ENCODE results near the gene BANF1. TPM values are rescaled to one million over a fixed set of nuclear protein-coding genes. Genes with fewer than 3 reads are reported as not detected.
"Not testable (repeated sequence)": the region's sequence is repeated elsewhere in the genome, so short reads cannot be mapped to it uniquely, and the experiment has no call there.

The BANF1 gene
- total RNA-seq, 5 donors from 2014 or later (not counting 1 experiment from before 2014, with no cell fraction given) = 70.9 to 101 (median 82.6) TPM

DNA sequence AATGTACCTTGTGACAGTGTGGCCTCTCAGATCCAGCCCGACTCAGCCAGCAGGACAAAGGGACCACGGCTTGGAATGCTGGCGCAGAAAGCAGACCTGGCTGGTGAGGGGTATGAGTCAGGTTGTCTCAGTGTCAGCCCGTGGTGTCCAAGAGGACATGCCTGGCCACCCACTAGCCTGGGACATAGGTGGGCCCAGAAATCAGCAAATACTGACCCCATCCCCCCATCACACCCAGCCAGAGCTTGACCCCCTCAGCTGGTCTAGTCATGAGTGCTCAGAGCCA is 4.5 kb downstream of the BANF1 start:
- Mint-ChIP-seq H3K9me3 (no peaks in the 10 kb centered on the region), H3K27me3 (peaks cover 0 to 9% of the 10 kb centered on the region in 2 donors), H3K36me3 (peaks cover 10% of the 10 kb centered on the region), H3K4me1 (peaks cover 8 to 24% (median 21%) of the 10 kb centered on the region in 3 donors), H3K4me3 (no peak overlapping the region), H3K27ac (peak overlapping the region in 1 of 2 donors; percentile 16)
- ChIA-PET CTCF (no interaction called here), POLR2A (no interaction called here)
- Histone ChIP-seq H3K27ac (ENCODE audit: low read length) (no peak overlapping the region), H3K4me3 (ENCODE audit: control insufficient read depth in 1 of 2, extremely low read depth in 1 of 2, low read length in 1 of 2) (no peak overlapping the region), H3K4me1 (ENCODE audit: control insufficient read depth in 1 of 2, extremely low read depth in 1 of 2, insufficient read depth in 2 of 2, low read length in 2 of 2) (peaks cover 0 to 15% of the 10 kb centered on the region in 2 experiments), H3K27me3 (replicated peaks in 1 of 2; ENCODE audit: control insufficient read depth in 2 of 2, extremely low read depth in 1 of 2, insufficient read depth in 2 of 2, low read length in 1 of 2) (peaks cover 2 to 12% of the 10 kb centered on the region in 2 experiments), H3K36me3 (ENCODE audit: control insufficient read depth in 2 of 2, extremely low read depth in 1 of 2, insufficient read depth in 1 of 2, low read length in 1 of 2) (peaks cover 7 to 17% of the 10 kb centered on the region in 2 donors), H3K9me3 (no peaks in the 10 kb centered on the region)
- WGBS (ENCODE audit: insufficient coverage) = 100% methylated on average over 2 of the region's 4 CpGs
- DNase-seq (no peak), ATAC-seq (replicated peaks in 1 of 4) (no peak)

GRCh38 chr11:66007201-66007634 is 4.9 kb downstream of the BANF1 start:
- Mint-ChIP-seq H3K27me3 (peaks cover 0 to 9% of the 10 kb centered on the region in 2 donors), H3K27ac (no peak overlapping the region), H3K9me3 (no peaks in the 10 kb centered on the region), H3K4me1 (peaks cover 4 to 20% (median 17%) of the 10 kb centered on the region in 3 donors), H3K4me3 (no peak overlapping the region), H3K36me3 (peaks cover 6% of the 10 kb centered on the region)
- ChIA-PET CTCF (no interaction called here), POLR2A (no interaction called here)
- ATAC-seq (replicated peaks in 1 of 4) (no peak), DNase-seq (no peak)
- Histone ChIP-seq H3K4me3 (ENCODE audit: control insufficient read depth in 1 of 2, extremely low read depth in 1 of 2, low read length in 1 of 2) (no peak overlapping the region), H3K27me3 (replicated peaks in 1 of 2; ENCODE audit: control insufficient read depth in 2 of 2, extremely low read depth in 1 of 2, insufficient read depth in 2 of 2, low read length in 1 of 2) (peaks cover 2 to 15% of the 10 kb centered on the region in 2 experiments), H3K4me1 (ENCODE audit: control insufficient read depth in 1 of 2, extremely low read depth in 1 of 2, insufficient read depth in 2 of 2, low read length in 2 of 2) (peaks cover 0 to 19% of the 10 kb centered on the region in 2 experiments), H3K9me3 (no peaks in the 10 kb centered on the region), H3K36me3 (ENCODE audit: control insufficient read depth in 2 of 2, extremely low read depth in 1 of 2, insufficient read depth in 1 of 2, low read length in 1 of 2) (peaks cover 7 to 17% of the 10 kb centered on the region in 2 donors), H3K27ac (ENCODE audit: low read length) (no peak overlapping the region)
- WGBS (ENCODE audit: insufficient coverage) = 31% methylated on average over 3 of the region's 5 CpGs

- H3K4me1 ChIP-seq (ENCODE audit: control insufficient read depth in 1 of 2, extremely low read depth in 1 of 2, insufficient read depth in 2 of 2, low read length in 2 of 2) = peaks cover 0 to 17% of the 10 kb centered on the region in 2 experiments
- Mint-ChIP-seq H3K27ac (no peak overlapping the region), H3K4me1 (peaks cover 0 to 14% (median 11%) of the 10 kb centered on the region in 3 donors), H3K4me3 (no peak overlapping the region), H3K9me3 (no peaks in the 10 kb centered on the region), H3K36me3 (peaks cover 5% of the 10 kb centered on the region), H3K27me3 (peaks cover 0 to 14% of the 10 kb centered on the region in 2 donors)
- WGBS (ENCODE audit: insufficient coverage) = no CpG with 5 or more reads among the region's 2 CpGs
- H3K36me3 ChIP-seq (ENCODE audit: control insufficient read depth in 2 of 2, extremely low read depth in 1 of 2, insufficient read depth in 1 of 2, low read length in 1 of 2) = peaks cover 7 to 17% of the 10 kb centered on the region in 2 donors
- ChIA-PET CTCF (interaction anchor here in 1 of 2 donors (0.6 kb wide), 1 partner anchor 16 kb away, joined by 3 read pairs; no protein-coding TSS in a partner anchor), POLR2A (no interaction called here)
- peaks cover 2 to 23% of the 10 kb centered on the region in 2 experiments for H3K27me3 ChIP-seq (replicated peaks in 1 of 2; ENCODE audit: control insufficient read depth in 2 of 2, extremely low read depth in 1 of 2, insufficient read depth in 2 of 2, low read length in 1 of 2)
- DNase-seq (no peak), ATAC-seq (replicated peaks in 1 of 4) (no peak)
- no peak overlapping the region for H3K27ac ChIP-seq (ENCODE audit: low read length)
- no peak overlapping the region for H3K4me3 ChIP-seq (ENCODE audit: control insufficient read depth in 1 of 2, extremely low read depth in 1 of 2, low read length in 1 of 2)
- H3K9me3 ChIP-seq = no peaks in the 10 kb centered on the region
These were observed 5.8 kb downstream of the BANF1 start for GRCh38 chr11:66008095-66008467.

GRCh38 chr11:66008468-66009101 is 6.3 kb downstream of the BANF1 start:
- H3K4me3 Mint-ChIP-seq = no peak overlapping the region
- ATAC-seq (replicated peaks in 1 of 4) = no peak
- DNase-seq = no peak
- CTCF ChIA-PET = interaction anchor here (0.5 to 0.6 kb wide), 3 partner anchors 16 to 242 kb away, joined by 3 read pairs; no protein-coding TSS in a partner anchor
- peaks cover 0 to 9% (median 6%) of the 10 kb centered on the region in 3 donors for H3K4me1 Mint-ChIP-seq
- Histone ChIP-seq H3K4me1 (ENCODE audit: control insufficient read depth in 1 of 2, extremely low read depth in 1 of 2, insufficient read depth in 2 of 2, low read length in 2 of 2) (peaks cover 0 to 12% of the 10 kb centered on the region in 2 experiments), H3K9me3 (no peaks in the 10 kb centered on the region), H3K36me3 (ENCODE audit: control insufficient read depth in 2 of 2, extremely low read depth in 1 of 2, insufficient read depth in 1 of 2, low read length in 1 of 2) (peaks cover 7 to 17% of the 10 kb centered on the region in 2 donors), H3K27me3 (replicated peaks in 1 of 2; ENCODE audit: control insufficient read depth in 2 of 2, extremely low read depth in 1 of 2, insufficient read depth in 2 of 2, low read length in 1 of 2) (peaks cover 2 to 28% of the 10 kb centered on the region in 2 experiments), H3K4me3 (ENCODE audit: control insufficient read depth in 1 of 2, extremely low read depth in 1 of 2, low read length in 1 of 2) (no peak overlapping the region), H3K27ac (ENCODE audit: low read length) (no peak overlapping the region)
- peaks cover 5% of the 10 kb centered on the region for H3K36me3 Mint-ChIP-seq
- POLR2A ChIA-PET = no interaction called here
- no peak overlapping the region for H3K27ac Mint-ChIP-seq
- no peaks in the 10 kb centered on the region for H3K9me3 Mint-ChIP-seq
- WGBS (ENCODE audit: insufficient coverage) = 92% methylated on average over 5 of the region's 10 CpGs
- peaks cover 0 to 18% of the 10 kb centered on the region in 2 donors for H3K27me3 Mint-ChIP-seq

DNA sequence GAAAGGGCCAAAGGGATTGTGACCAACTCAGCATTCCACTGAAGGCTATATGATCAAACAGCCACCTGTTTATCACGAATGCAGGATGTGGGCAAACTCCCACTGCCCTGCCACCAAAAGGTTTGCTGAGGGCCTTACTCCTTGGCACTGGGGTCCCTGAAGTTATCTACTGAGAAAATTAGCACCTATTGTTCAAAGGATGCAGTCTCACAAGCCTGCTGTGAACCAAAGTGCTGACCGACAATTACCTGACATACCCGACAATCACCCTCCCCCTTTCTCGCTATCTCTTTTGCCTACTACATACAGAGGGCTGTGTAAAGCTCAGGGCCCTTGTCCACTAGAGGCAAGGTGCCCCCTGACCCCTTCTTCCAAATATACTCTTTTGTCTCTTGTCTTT is 7.7 kb downstream of the BANF1 start:
- H3K36me3 Mint-ChIP-seq; ATAC-seq (replicated peaks in 1 of 4); H3K9me3 Mint-ChIP-seq; H3K9me3 ChIP-seq; H3K4me1 Mint-ChIP-seq; H3K4me3 Mint-ChIP-seq; POLR2A ChIA-PET; H3K36me3 ChIP-seq (ENCODE audit: control insufficient read depth in 2 of 2, extremely low read depth in 1 of 2, insufficient read depth in 1 of 2, low read length in 1 of 2); H3K4me3 ChIP-seq (ENCODE audit: control insufficient read depth in 1 of 2, extremely low read depth in 1 of 2, low read length in 1 of 2); CTCF ChIA-PET; H3K27ac ChIP-seq (ENCODE audit: low read length); H3K27ac Mint-ChIP-seq; DNase-seq: not testable (repeated sequence)
- peaks cover 4 to 21% of the 10 kb centered on the region in 2 donors for H3K27me3 Mint-ChIP-seq
- Histone ChIP-seq H3K4me1 (ENCODE audit: control insufficient read depth in 1 of 2, extremely low read depth in 1 of 2, insufficient read depth in 2 of 2, low read length in 2 of 2) (peaks cover 0 to 10% of the 10 kb centered on the region in 2 experiments), H3K27me3 (replicated peaks in 1 of 2; ENCODE audit: control insufficient read depth in 2 of 2, extremely low read depth in 1 of 2, insufficient read depth in 2 of 2, low read length in 1 of 2) (peaks cover 2 to 36% of the 10 kb centered on the region in 2 experiments)
- WGBS (ENCODE audit: insufficient coverage) = 75% methylated on average over 3 of the region's 4 CpGs

DNA sequence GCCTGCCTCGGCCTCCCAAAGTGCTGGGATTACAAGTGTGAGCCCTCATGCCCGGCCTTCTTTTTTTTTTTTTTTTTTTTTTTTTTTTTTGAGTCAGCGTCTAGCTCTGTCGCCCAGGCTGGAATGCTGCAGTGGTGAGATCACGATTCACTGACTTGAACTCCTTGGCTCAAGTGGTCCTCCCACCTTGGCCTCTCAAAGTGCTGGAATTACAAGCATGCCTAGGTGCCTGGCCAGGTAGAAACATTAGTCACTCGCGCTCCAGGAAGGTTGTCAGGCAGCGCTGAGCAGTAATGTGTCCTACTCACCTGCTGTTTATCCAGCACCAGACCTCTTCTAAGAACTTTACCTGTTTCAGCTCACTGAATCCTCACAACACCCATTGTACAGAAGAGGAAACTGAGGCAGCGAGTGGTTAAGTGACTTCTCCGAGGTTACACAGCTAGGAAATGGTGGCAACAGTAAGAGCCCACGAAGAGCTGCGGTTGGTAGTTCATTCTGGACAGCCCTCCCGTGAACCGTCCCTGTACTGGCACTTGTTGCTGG is 9.0 kb downstream of the BANF1 start:
- WGBS (ENCODE audit: insufficient coverage) = 66% methylated on average over 11 of the region's 14 CpGs
- POLR2A ChIA-PET = interaction anchor here in 1 of 2 donors (0.6 kb wide), 1 partner anchor 140 kb away, joined by 7 read pairs; no protein-coding TSS in a partner anchor

More for the DNA sequence above, 9.0 kb downstream of the BANF1 start:
- H3K4me3 ChIP-seq (ENCODE audit: control insufficient read depth in 1 of 2, extremely low read depth in 1 of 2, low read length in 1 of 2) = peak overlapping the region in 1 of 2 donors; percentile 10
- H3K27me3 Mint-ChIP-seq = peaks cover 4 to 21% of the 10 kb centered on the region in 2 donors
- H3K4me1 Mint-ChIP-seq = peaks cover 0 to 2% (median 0%) of the 10 kb centered on the region in 3 donors
- H3K4me3 Mint-ChIP-seq = no peak overlapping the region
- H3K36me3 ChIP-seq (ENCODE audit: control insufficient read depth in 2 of 2, extremely low read depth in 1 of 2, insufficient read depth in 1 of 2, low read length in 1 of 2) = peaks cover 0 to 2% of the 10 kb centered on the region in 2 donors
- CTCF ChIA-PET = no interaction called here
- no peaks in the 10 kb centered on the region for H3K36me3 Mint-ChIP-seq
- no peak overlapping the region for H3K27ac ChIP-seq (ENCODE audit: low read length)
- ATAC-seq (replicated peaks in 1 of 4) (no peak), DNase-seq (no peak)
- no peak overlapping the region for H3K27ac Mint-ChIP-seq
- no peaks in the 10 kb centered on the region for H3K9me3 Mint-ChIP-seq
- no peaks in the 10 kb centered on the region for H3K9me3 ChIP-seq
- H3K4me1 ChIP-seq (ENCODE audit: control insufficient read depth in 1 of 2, extremely low read depth in 1 of 2, insufficient read depth in 2 of 2, low read length in 2 of 2) = peaks cover 0 to 10% of the 10 kb centered on the region in 2 experiments
- H3K27me3 ChIP-seq (replicated peaks in 1 of 2; ENCODE audit: control insufficient read depth in 2 of 2, extremely low read depth in 1 of 2, insufficient read depth in 2 of 2, low read length in 1 of 2) = peaks cover 2 to 39% of the 10 kb centered on the region in 2 experiments

All from T-cell (primary cell).